Hepatocyte (in vitro differentiated cells): ENCODE data around the gene METTL24. TPM values are rescaled to one million over a fixed set of nuclear protein-coding genes. Genes with fewer than 3 reads are reported as not detected.

Experiments used
- DNase-seq: peaks from one replicate; pipeline ENCODE4 v3.0.0-alpha.2; 2016; ENCODE audit warnings: low spot score
- H2AFZ ChIP-seq: fragments of 200-600 bp; sonication (generic); 2 replicates; pipeline ENCODE4 v1.6.0; 2016; ENCODE audit warnings: antibody characterized with exemption, mild to moderate bottlenecking
- H3K27ac ChIP-seq: fragments of 200-600 bp; sonication (generic); 2 replicates; pipeline ENCODE4 v1.5.1; 2016; ENCODE audit warnings: mild to moderate bottlenecking
- H3K27me3 ChIP-seq: fragments of 200-600 bp; sonication (generic); 2 replicates; pipeline ENCODE4 v1.6.1; 2016
- H3K36me3 ChIP-seq: fragments of 200-600 bp; sonication (generic); replicated peaks from 2 replicates; pipeline ENCODE4 v1.5.1; 2016; ENCODE audit warnings: low read depth; ENCODE audit not compliant: insufficient read depth
- H3K4me1 ChIP-seq: fragments of 200-600 bp; sonication (generic); 2 replicates; pipeline ENCODE4 v1.5.1; 2016; ENCODE audit warnings: mild to moderate bottlenecking, moderate library complexity; ENCODE audit not compliant: insufficient read depth
- H3K4me2 ChIP-seq: fragments of 200-600 bp; sonication (generic); 2 replicates; pipeline ENCODE4 v1.6.0; 2016
- H3K4me3 ChIP-seq: fragments of 200-600 bp; sonication (generic); 2 replicates; pipeline ENCODE4 v1.5.1; 2016; ENCODE audit warnings: mild to moderate bottlenecking
- H3K79me2 ChIP-seq: fragments of 200-600 bp; sonication (generic); 2 replicates; pipeline ENCODE4 v1.6.0; 2017; ENCODE audit warnings: mild to moderate bottlenecking
- H3K9me2 ChIP-seq: fragments of 200-600 bp; sonication (generic); replicated peaks from 2 replicates; pipeline ENCODE4 v1.6.0; 2017; ENCODE audit warnings: mild to moderate bottlenecking; ENCODE audit not compliant: insufficient read depth
- H3K9me3 ChIP-seq: fragments of 200-600 bp; sonication (generic); 2 replicates; pipeline ENCODE4 v1.5.1; 2016; ENCODE audit warnings: low read depth, mild to moderate bottlenecking
- H4K20me1 ChIP-seq: fragments of 200-600 bp; sonication (generic); 2 replicates; pipeline ENCODE4 v1.6.0; 2016; ENCODE audit warnings: mild to moderate bottlenecking; ENCODE audit not compliant: insufficient read depth, poor library complexity, severe bottlenecking
- CTCF ChIP-seq: fragments of 200-600 bp; sonication (generic); IDR thresholded peaks from 2 replicates; pipeline ENCODE4 v1.5.1; 2016; ENCODE audit warnings: antibody characterized with exemption, mild to moderate bottlenecking; ENCODE audit not compliant: poor library complexity
- EZH2 ChIP-seq: fragments of 200-600 bp; sonication (generic); IDR thresholded peaks from 2 replicates; pipeline ENCODE4 v1.6.1; 2016; ENCODE audit warnings: antibody characterized with exemption, mild to moderate bottlenecking, borderline replicate concordance
- EZH2phosphoT487 ChIP-seq: fragments of 200-600 bp; sonication (generic); IDR thresholded peaks from one replicate; pipeline ENCODE4 v1.6.1; 2018; ENCODE audit warnings: antibody characterized with exemption, mild to moderate bottlenecking, low read depth, moderate library complexity; ENCODE audit not compliant: unreplicated experiment, severe bottlenecking
- WGBS: methylation state at CpG from one replicate; pipeline ENCODE4 v1.1.6; 2016; ENCODE audit warnings: low lambda C conversion rate; ENCODE audit errors: missing lambda C conversion rate; 5-methylcytosine and 5-hydroxymethylcytosine counted together
- polyA plus RNA-seq: library from polyadenylated mRNA; unstranded; fragments of >200 nt; fragmentation: Nextera tagmentation; extraction: Ambion mirVana; gene quantifications from 2 replicates; pipeline ENCODE4 v1.2.1, GENCODE V29; 2016
- total RNA-seq: library from RNA; depleted of rRNA; stranded (reverse); fragments of >200 nt; gene quantifications from 2 replicates; pipeline ENCODE4 v1.2.3, GENCODE V29; 2014

The METTL24 gene
- total and polyA plus RNA-seq, 2 experiments from 2014 or later = 2.2 to 5.7 TPM

- WGBS = 48% methylated on average over 14 of the region's 14 CpGs
- Histone ChIP-seq H3K4me3 (peak overlapping the region; percentile 50), H3K9me3 (no peaks in the 10 kb centered on the region), H3K9me2 (no peaks in the 10 kb centered on the region), H3K79me2 (peaks cover 4% of the 10 kb centered on the region), H3K27ac (peak overlapping the region; percentile 73), H4K20me1 (no peaks in the 10 kb centered on the region), H3K4me1 (peaks cover 37% of the 10 kb centered on the region), H3K4me2 (peak overlapping the region; percentile 85), H3K36me3 (no peaks in the 10 kb centered on the region), H2AFZ (peak overlapping the region; percentile 79), H3K27me3 (peaks cover 2% of the 10 kb centered on the region)
- TF ChIP-seq EZH2phosphoT487 (no peak), EZH2 (no peak), CTCF (no peak)
- no peak for DNase-seq
These were observed 868 bp downstream of the METTL24 start for GRCh38 chr6:110357298-110357663.

- peak overlapping the region; percentile 85 for H3K4me2 ChIP-seq
- H3K36me3 ChIP-seq = no peaks in the 10 kb centered on the region
- 66% methylated on average over 15 of the region's 15 CpGs for WGBS
- peaks cover 2% of the 10 kb centered on the region for H3K27me3 ChIP-seq
- H4K20me1 ChIP-seq = no peaks in the 10 kb centered on the region
- no peaks in the 10 kb centered on the region for H3K9me3 ChIP-seq
- H3K4me3 ChIP-seq = no peak overlapping the region
- TF ChIP-seq EZH2 (no peak), CTCF (no peak), EZH2phosphoT487 (no peak)
- H3K4me1 ChIP-seq = peaks cover 42% of the 10 kb centered on the region
- no peak for DNase-seq
- H2AFZ ChIP-seq = peak overlapping the region; percentile 8
- peaks cover 4% of the 10 kb centered on the region for H3K79me2 ChIP-seq
- H3K27ac ChIP-seq = peak overlapping the region; percentile 73
- no peaks in the 10 kb centered on the region for H3K9me2 ChIP-seq
These were observed 1.4 kb downstream of the METTL24 start for GRCh38 chr6:110356778-110357177.

DNA sequence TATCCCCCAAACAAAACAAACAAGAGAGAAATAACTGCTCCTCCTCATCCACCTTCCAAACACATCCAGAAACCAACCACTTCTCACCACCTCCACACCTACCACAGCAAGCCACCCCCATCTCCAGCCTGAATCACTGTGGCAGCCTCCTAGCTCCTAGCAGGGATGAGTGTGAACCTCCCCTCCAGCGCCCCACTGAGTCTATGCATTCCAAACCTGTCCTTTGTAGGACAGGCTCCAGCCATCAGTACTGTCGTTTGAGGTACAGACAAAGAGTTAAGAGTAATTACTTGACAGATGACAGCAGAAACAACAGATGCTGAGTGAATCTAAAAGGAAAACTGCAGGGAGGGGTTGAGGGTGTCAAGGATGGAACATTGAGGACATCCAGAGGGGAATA is 2.4 kb downstream of the METTL24 start:
- peak overlapping the region; percentile 51 for H3K27ac ChIP-seq
- peaks cover 8% of the 10 kb centered on the region for H3K79me2 ChIP-seq
- H3K4me3 ChIP-seq = no peak overlapping the region
- H3K27me3 ChIP-seq = peaks cover 2% of the 10 kb centered on the region
- peaks cover 44% of the 10 kb centered on the region for H3K4me1 ChIP-seq
- H2AFZ ChIP-seq = no peak overlapping the region
- TF ChIP-seq EZH2phosphoT487 (no peak), CTCF (no peak), EZH2 (no peak)
- no peaks in the 10 kb centered on the region for H3K36me3 ChIP-seq
- no peak overlapping the region for H3K4me2 ChIP-seq
- no peaks in the 10 kb centered on the region for H3K9me2 ChIP-seq
- DNase-seq = no peak
- 41% methylated on average over 2 of the region's 2 CpGs for WGBS
- H4K20me1 ChIP-seq = no peaks in the 10 kb centered on the region
- H3K9me3 ChIP-seq = no peaks in the 10 kb centered on the region

GRCh38 chr6:110355022-110355421 is 3.1 kb downstream of the METTL24 start:
- Histone ChIP-seq H3K27ac (peak overlapping the region; percentile 51), H3K4me3 (no peak overlapping the region), H3K9me2 (no peaks in the 10 kb centered on the region), H2AFZ (no peak overlapping the region), H3K27me3 (peaks cover 2% of the 10 kb centered on the region), H3K4me1 (peaks cover 39% of the 10 kb centered on the region), H3K4me2 (no peak overlapping the region), H3K79me2 (peaks cover 8% of the 10 kb centered on the region), H3K9me3 (no peaks in the 10 kb centered on the region), H4K20me1 (no peaks in the 10 kb centered on the region), H3K36me3 (no peaks in the 10 kb centered on the region)
- no peak for DNase-seq
- TF ChIP-seq EZH2phosphoT487 (no peak), CTCF (no peak), EZH2 (no peak)
- WGBS = 39% methylated on average over 2 of the region's 2 CpGs
